CD14-positive monocyte (primary cell): ENCODE data around the gene DRC7. TPM values are rescaled to one million over a fixed set of nuclear protein-coding genes. Genes with fewer than 3 reads are reported as not detected.

Source experiments
- DNase-seq, 3 donors: peaks; one replicate each; pipeline ENCODE4 v3.0.0-alpha.2; 2011 to 2022
- H2AFZ ChIP-seq: 2 replicates; pipeline ENCODE4 v1.6.0; 2012; ENCODE audit warnings: mild to moderate bottlenecking, low read depth, low read length, inconsistent platforms; ENCODE audit not compliant: insufficient read depth, poor library complexity, severe bottlenecking
- H3K27ac ChIP-seq, 2 donors: 1 replicate in 1 of 2; 2 replicates in 1 of 2; pipeline ENCODE4 v1.5.1; 2012 to 2013; ENCODE audit warnings: low read length in 2 of 2, control low read depth in 1 of 2, inconsistent platforms in 1 of 2, low read depth in 1 of 2, mild to moderate bottlenecking in 1 of 2
- H3K27me3 ChIP-seq, 2 donors: one replicate each; pipeline versions ENCODE4 v1.6.0 to v1.6.1; 2011 to 2013; ENCODE audit warnings: low read length in 2 of 2; ENCODE audit not compliant: control insufficient read depth in 2 of 2, insufficient read depth in 2 of 2
- H3K36me3 ChIP-seq, 2 donors: replicated peaks in 1 of 2; 1 replicate in 1 of 2; 2 replicates in 1 of 2; pipeline versions ENCODE4 v1.5.1 to v1.6.1; 2012 to 2013; ENCODE audit warnings: low read length in 2 of 2, control low read depth in 1 of 2, inconsistent platforms in 1 of 2, mild to moderate bottlenecking in 1 of 2; ENCODE audit not compliant: insufficient read depth in 2 of 2, control insufficient read depth in 1 of 2
- H3K4me1 ChIP-seq, 2 donors: 1 replicate in 1 of 2; 2 replicates in 1 of 2; pipeline versions ENCODE4 v1.5.1 to v1.6.1; 2012 to 2013; ENCODE audit warnings: low read length in 2 of 2, control low read depth in 1 of 2, inconsistent platforms in 1 of 2, mild to moderate bottlenecking in 1 of 2, moderate library complexity in 1 of 2; ENCODE audit not compliant: insufficient read depth in 2 of 2, control insufficient read depth in 1 of 2
- H3K4me2 ChIP-seq: replicated peaks from 2 replicates; pipeline ENCODE3; 2012; ENCODE audit warnings: low read length, moderate library complexity, mild to moderate bottlenecking; ENCODE audit not compliant: poor library complexity, severe bottlenecking; ENCODE audit errors: extremely low read depth
- H3K4me3 ChIP-seq, 3 experiments: fragments of 200-600 bp in 1 of 3; sonication (generic) in 1 of 3; replicated peaks in 1 of 3; 1 replicate in 2 of 3; 2 replicates in 1 of 3; pipeline ENCODE4 v1.5.1; 2011 to 2013; ENCODE audit warnings: low read length in 3 of 3, mild to moderate bottlenecking in 3 of 3, control low read depth in 2 of 3, low read depth in 2 of 3, inconsistent platforms in 1 of 3, moderate library complexity in 1 of 3
- H3K79me2 ChIP-seq: 2 replicates; pipeline ENCODE4 v1.6.0; 2012; ENCODE audit warnings: mild to moderate bottlenecking, control low read depth, inconsistent platforms, low read length, moderate library complexity; ENCODE audit not compliant: insufficient read depth
- H3K9ac ChIP-seq: 2 replicates; pipeline ENCODE4 v1.6.0; 2017; ENCODE audit warnings: low read length, mild to moderate bottlenecking; ENCODE audit not compliant: insufficient read depth, poor library complexity, severe bottlenecking
- H3K9me3 ChIP-seq, 2 donors: replicated peaks in 1 of 2; 1 replicate in 1 of 2; 2 replicates in 1 of 2; pipeline versions ENCODE4 v1.5.1 to v1.6.1; 2012 to 2013; ENCODE audit warnings: low read length in 2 of 2, control low read depth in 1 of 2; ENCODE audit not compliant: control insufficient read depth in 1 of 2, insufficient read depth in 1 of 2
- H4K20me1 ChIP-seq: 2 replicates; pipeline ENCODE4 v1.6.0; 2012; ENCODE audit warnings: mild to moderate bottlenecking, low read length, control low read depth, moderate library complexity; ENCODE audit not compliant: insufficient read depth
- H3K27ac Mint-ChIP-seq, 7 donors: one replicate each; pipeline ENCODE4 v1.8.0; 2020; ENCODE audit warnings: mild to moderate bottlenecking in 7 of 7, mixed read lengths in 7 of 7, moderate library complexity in 6 of 7, inconsistent platforms in 2 of 7
- H3K27me3 Mint-ChIP-seq, 3 donors: one replicate each; pipeline ENCODE4 v1.8.0; 2021 to 2022; ENCODE audit warnings: low read depth in 3 of 3, mild to moderate bottlenecking in 3 of 3, mixed read lengths in 3 of 3, moderate library complexity in 3 of 3, inconsistent platforms in 1 of 3
- H3K36me3 Mint-ChIP-seq, 2 donors: one replicate each; pipeline ENCODE4 v1.8.0; 2020; ENCODE audit warnings: mixed read lengths in 2 of 2, inconsistent platforms in 1 of 2, mild to moderate bottlenecking in 1 of 2
- H3K4me1 Mint-ChIP-seq: one replicate; pipeline ENCODE4 v1.8.0; 2020; ENCODE audit warnings: mild to moderate bottlenecking, mixed read lengths
- H3K4me3 Mint-ChIP-seq, 2 donors: one replicate each; pipeline ENCODE4 v1.8.0; 2020; ENCODE audit warnings: mild to moderate bottlenecking in 2 of 2, mixed read lengths in 2 of 2, moderate library complexity in 1 of 2
- H3K9me3 Mint-ChIP-seq, 7 donors: one replicate each; pipeline ENCODE4 v1.8.0; 2020 to 2022; ENCODE audit warnings: mixed read lengths in 7 of 7, mild to moderate bottlenecking in 6 of 7, moderate library complexity in 6 of 7, inconsistent platforms in 2 of 7
- WGBS: methylation state at CpG from one replicate; pipeline ENCODE4 v1.1.5; 2013; ENCODE audit warnings: missing lambda C conversion rate; ENCODE audit not compliant: insufficient coverage; 5-methylcytosine and 5-hydroxymethylcytosine counted together
- intact Hi-C, 2 donors: fragments of 100-400 bp; cut with micrococcal nuclease; formaldehyde crosslinking; loops; one replicate each; pipeline versions ENCODE4 v1.15.0 to v1.15.1; 2023
- polyA plus RNA-seq, 3 donors: library from polyadenylated mRNA; depleted of rRNA in 1 of 3; unstranded in 2 of 3; stranded (reverse) in 1 of 3; fragments of 300-500 nt in 2 of 3; fragments of >200 nt in 1 of 3; fragmentation: Illumina TruSeq in 2 of 3; gene quantifications; 1 replicate in 2 of 3; 2 replicates in 1 of 3; pipeline ENCODE4 v1.2.3, GENCODE V29; 2012 to 2021
- TF ChIP-seq, protein P1 (sequence below): fragments of 200-600 bp; IDR thresholded peaks from one replicate; pipeline ENCODE4 v1.8.0; 2022; ENCODE audit warnings: antibody characterized with exemption, mild to moderate bottlenecking

DRC7 gene
- polyA plus RNA-seq, 3 donors: 0.11 to 0.41 TPM; not detected in 1

- no peak overlapping the region for H3K27ac ChIP-seq
- no peak overlapping the region for H3K9ac ChIP-seq
- no peaks in the 10 kb centered on the region for H3K79me2 ChIP-seq
- Mint-ChIP-seq H3K36me3 (peaks cover 31 to 59% of the 10 kb centered on the region in 2 donors), H3K9me3 (no peaks in the 10 kb centered on the region), H3K4me1 (no peaks in the 10 kb centered on the region), H3K4me3 (no peak overlapping the region), H3K27ac (peak overlapping the region in 2 of 7 donors; percentile 9 to 74), H3K27me3 (no peaks in the 10 kb centered on the region)
- WGBS: 98% methylated on average over 19 of the region's 24 CpGs
- no peaks in the 10 kb centered on the region for H3K9me3 ChIP-seq
- H2AFZ ChIP-seq: no peak overlapping the region
- TF ChIP-seq, protein P1, sequence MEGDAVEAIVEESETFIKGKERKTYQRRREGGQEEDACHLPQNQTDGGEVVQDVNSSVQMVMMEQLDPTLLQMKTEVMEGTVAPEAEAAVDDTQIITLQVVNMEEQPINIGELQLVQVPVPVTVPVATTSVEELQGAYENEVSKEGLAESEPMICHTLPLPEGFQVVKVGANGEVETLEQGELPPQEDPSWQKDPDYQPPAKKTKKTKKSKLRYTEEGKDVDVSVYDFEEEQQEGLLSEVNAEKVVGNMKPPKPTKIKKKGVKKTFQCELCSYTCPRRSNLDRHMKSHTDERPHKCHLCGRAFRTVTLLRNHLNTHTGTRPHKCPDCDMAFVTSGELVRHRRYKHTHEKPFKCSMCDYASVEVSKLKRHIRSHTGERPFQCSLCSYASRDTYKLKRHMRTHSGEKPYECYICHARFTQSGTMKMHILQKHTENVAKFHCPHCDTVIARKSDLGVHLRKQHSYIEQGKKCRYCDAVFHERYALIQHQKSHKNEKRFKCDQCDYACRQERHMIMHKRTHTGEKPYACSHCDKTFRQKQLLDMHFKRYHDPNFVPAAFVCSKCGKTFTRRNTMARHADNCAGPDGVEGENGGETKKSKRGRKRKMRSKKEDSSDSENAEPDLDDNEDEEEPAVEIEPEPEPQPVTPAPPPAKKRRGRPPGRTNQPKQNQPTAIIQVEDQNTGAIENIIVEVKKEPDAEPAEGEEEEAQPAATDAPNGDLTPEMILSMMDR: no peak
- no peak overlapping the region for H3K4me3 ChIP-seq
- DNase-seq: no peak
- H3K36me3 ChIP-seq: peaks cover 40 to 61% of the 10 kb centered on the region in 2 donors
- no peaks in the 10 kb centered on the region for H4K20me1 ChIP-seq
- intact Hi-C loops: no loop called here
- H3K27me3 ChIP-seq: no peaks in the 10 kb centered on the region
- H3K4me1 ChIP-seq: no peaks in the 10 kb centered on the region
- H3K4me2 ChIP-seq: no peak overlapping the region
These were observed 56.4 kb downstream of the DRC7 start for GRCh38 chr16:57750796-57751538.

DNA sequence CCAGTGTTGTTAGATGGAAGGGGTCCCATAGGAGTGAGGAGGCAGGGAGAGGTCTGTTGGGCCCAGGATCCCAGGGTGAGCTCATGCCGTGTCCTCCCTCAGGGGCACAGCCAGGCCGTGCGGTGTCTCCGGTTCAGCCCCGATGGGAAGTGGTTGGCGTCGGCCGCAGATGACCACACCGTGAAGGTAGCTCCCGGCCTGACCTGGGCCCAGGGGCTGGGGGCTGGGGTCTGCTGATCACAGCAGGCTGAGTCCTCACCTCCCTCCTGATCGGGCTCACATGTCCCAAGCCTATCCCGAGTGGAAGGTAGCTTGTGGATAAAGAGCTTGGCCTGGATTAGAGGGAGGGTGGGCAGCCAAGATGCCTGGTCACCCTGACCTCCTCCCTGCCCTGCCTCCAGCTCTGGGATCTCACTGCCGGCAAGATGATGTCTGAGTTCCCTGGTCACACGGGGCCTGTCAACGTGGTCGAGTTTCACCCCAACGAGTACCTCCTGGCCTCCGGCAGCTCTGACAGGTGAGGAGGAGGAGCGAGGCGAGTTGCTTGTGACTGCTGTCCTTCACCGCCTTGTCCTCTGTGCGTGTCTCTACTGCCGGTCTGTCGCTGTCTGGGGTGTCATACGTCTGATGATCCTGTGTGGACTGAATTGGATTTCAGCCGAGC is 57.1 kb downstream of the DRC7 start:
- H3K4me2 ChIP-seq: no peak overlapping the region
- Mint-ChIP-seq H3K27ac (no peak overlapping the region), H3K9me3 (no peaks in the 10 kb centered on the region), H3K27me3 (no peaks in the 10 kb centered on the region), H3K4me1 (no peaks in the 10 kb centered on the region), H3K36me3 (peaks cover 36 to 65% of the 10 kb centered on the region in 2 donors), H3K4me3 (no peak overlapping the region)
- no peak for DNase-seq
- WGBS: 97% methylated on average over 24 of the region's 26 CpGs
- H3K36me3 ChIP-seq: peaks cover 42 to 65% of the 10 kb centered on the region in 2 donors
- H3K9me3 ChIP-seq: no peaks in the 10 kb centered on the region
- no peaks in the 10 kb centered on the region for H3K4me1 ChIP-seq
- H3K27ac ChIP-seq: no peak overlapping the region
- TF ChIP-seq, protein P1: no peak
- H4K20me1 ChIP-seq: no peaks in the 10 kb centered on the region
- H2AFZ ChIP-seq: no peak overlapping the region
- H3K27me3 ChIP-seq: no peaks in the 10 kb centered on the region
- H3K9ac ChIP-seq: no peak overlapping the region
- intact Hi-C loops: no loop called here
- no peak overlapping the region for H3K4me3 ChIP-seq
- H3K79me2 ChIP-seq: no peaks in the 10 kb centered on the region
